Stimulated activated CD4-positive, alpha-beta T cell treated with anti-CD3 and anti-CD28 coated beads, Interleukin-2, amount 100 ng/mL, for 48 hours (primary cell): Measurements from ENCODE around the gene CLDN1.

ENCODE experiments used
- DNase-seq, 2 donors: peaks; one replicate each; pipeline ENCODE4 v3.0.0-alpha.2; 2020

Gene CLDN1

GRCh38 chr3:190321789-190322603, at the start of gene CLDN1:
CLDN1 (minus strand) TSS chr3:190322446; CDS start chr3:190322206, 240 bp downstream.
- peak; percentile 65 to 83 for DNase-seq

DNA sequence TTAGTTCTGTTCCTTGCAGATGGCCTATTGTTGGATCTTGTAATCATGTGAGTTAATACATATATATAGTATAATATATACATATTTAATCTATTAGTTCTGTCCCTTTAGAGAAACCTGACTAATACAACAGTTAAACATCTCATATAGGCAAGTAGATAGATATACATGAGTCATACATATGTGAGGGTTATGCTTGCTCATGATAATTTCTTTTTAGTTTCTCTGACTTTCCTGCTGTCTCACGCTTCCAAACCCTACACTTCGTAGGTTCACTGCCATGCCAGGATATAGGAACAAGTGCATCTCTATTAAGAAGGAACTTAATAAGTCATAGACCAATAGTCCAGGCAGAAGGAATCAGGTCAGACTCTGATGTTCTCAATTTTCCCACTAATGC, 48.9 kb upstream of the CLDN1 start:
- no peak for DNase-seq

DNA sequence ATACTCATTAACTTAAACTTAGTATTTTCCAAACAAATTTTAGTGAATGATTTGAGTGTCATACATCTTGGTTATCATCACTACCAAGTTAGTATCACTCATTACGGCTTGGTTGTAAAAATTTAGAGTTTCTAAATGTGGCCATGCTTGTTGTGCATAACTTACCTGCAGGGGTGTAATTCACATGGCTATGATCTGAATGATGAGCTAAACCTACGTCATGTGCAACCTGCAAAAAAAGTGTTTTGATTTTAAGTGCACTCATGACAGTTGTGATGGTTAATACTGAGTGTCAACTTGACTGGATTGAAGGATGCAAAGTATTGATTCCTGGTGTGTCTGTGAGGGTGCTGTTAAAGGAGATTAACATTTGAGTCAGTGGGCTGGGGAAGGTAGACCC, 48.1 kb upstream of the CLDN1 start:
- DNase-seq: no peak

DNA sequence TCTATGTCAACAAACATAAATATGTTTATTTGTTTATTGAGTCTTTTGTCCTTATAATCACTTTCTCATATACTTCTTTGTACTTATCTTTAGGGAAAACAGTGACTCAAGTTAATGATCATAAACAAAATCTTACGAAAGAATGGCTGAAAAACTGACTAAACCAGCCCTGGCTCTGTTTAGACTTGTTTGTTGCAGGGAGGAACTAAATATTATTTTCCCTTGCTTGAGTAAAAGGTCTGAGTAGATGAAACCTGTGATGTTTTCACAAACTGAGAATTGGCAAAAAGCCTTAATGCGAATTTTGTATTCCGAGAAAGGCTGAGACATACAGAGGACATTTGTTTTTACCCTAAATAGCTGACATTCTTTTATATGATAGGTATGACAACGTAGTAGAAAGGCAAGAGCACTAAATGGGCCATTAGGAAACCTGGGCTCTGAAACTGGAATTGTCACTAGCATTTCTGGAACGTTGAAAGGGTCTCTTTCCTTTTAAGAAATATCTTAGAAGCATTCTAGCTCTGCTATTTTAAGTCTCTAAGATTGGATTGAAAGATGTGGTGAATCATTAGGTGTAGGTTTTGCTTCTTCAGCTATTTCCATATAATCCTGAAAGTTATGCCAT, 47.5 kb upstream of the CLDN1 start:
- DNase-seq: no peak

DNA sequence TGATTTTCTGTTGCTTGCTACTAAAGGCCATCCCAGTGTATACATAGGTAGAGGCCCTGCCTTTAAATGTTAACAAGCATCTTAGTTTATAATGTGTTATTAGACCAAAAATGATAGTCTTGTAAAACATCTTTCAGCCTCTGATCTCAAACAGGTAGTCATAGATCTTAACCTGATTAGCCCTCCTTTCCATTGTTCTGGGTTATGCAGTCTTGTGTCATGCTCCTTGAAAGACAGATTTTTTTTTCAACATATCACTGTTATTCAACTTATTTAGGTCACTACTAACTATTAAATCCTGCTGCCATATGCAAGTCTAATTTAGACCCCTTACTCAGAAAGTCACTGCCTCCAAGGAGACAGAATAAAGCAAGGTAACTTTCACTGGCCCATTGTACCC, 46.6 kb upstream of the CLDN1 start:
- no peak for DNase-seq

- DNase-seq: no peak
Observed at GRCh38 chr3:190366133-190366532, 43.9 kb upstream of the CLDN1 start.

DNA sequence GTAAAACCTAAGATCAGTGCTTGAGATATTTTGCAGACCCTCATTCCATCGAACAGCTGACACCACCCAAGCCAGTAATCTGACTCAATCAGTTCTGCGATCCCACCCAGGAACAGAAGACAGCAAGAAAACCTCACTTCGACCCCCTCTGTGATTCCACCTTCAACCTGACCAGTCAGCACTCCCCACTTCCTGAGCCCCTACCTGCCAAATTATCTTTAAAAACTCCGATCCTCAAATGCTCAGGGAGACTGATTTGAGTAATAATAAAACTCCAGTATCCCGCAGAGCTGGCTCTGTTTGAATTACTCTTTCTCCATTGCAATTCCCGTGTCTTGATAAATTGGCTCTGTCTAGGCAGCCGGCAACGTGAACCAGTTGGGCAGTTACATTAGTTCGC, 40.0 kb upstream of the CLDN1 start:
- DNase-seq: no peak

DNA sequence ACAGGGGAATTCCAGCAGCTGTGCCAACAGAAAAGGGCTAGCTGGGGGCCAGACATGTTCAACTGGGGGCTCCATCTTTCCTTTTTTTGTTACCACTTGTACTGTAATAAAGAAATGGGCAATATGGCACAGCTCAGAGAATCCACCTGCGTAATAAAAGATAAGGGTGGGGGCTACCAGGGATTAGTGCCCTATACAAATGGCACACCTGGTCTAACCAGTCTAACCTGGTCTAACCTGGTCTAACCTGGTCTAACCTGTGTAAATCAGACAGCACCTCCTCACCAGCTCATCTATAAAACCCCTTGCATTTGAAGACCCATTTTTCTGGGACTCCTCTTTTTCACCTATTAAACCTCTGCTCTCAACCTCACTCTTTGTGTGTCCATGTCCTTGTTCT, 39.5 kb upstream of the CLDN1 start:
- no peak for DNase-seq

DNA sequence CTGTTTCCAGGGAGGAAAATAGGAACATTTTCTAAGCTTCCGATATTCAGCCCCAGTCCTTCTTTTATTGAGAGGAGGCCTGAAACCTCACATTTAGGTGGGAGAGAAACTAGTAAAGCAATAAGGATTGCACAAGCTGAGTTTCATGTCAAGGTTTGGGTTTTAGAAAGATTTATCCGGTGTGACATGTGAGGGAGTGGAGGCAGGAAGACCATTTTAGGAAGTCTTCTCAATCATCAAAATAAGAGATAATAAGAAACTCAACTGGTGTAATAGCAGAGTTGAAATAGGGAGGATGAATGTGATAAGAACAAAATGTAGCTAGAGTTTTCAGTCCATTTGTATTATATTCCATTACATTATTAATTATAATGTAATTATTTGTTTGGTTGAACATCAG, 38.0 kb upstream of the CLDN1 start:
- no peak for DNase-seq

GRCh38 chr3:190359813-190360212, 37.6 kb upstream of the CLDN1 start:
- DNase-seq: no peak

DNA sequence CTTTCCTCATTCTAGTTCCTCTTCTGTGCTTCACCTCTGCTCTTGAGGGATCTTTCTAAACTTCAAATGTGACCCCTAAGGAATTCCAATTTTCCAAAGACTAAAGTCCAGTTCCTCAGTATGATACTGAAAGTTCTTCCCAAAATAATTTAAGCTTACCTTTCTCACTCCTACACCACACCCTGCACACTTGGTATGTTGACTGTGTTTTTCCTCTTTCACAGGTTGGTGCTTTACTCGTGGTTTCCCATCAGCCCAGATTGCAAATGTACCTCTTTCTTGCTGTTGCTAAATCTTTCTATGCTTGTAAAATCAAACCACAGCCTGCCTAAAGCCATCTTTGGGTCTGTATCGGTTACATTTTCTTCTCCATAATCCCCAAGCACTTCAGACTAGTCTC, 35.2 kb upstream of the CLDN1 start:
- DNase-seq: no peak

GRCh38 chr3:190356246-190356645, 34.0 kb upstream of the CLDN1 start:
- DNase-seq: no peak

- no peak for DNase-seq
Observed at GRCh38 chr3:190352861-190353457, 30.7 kb upstream of the CLDN1 start.

DNA sequence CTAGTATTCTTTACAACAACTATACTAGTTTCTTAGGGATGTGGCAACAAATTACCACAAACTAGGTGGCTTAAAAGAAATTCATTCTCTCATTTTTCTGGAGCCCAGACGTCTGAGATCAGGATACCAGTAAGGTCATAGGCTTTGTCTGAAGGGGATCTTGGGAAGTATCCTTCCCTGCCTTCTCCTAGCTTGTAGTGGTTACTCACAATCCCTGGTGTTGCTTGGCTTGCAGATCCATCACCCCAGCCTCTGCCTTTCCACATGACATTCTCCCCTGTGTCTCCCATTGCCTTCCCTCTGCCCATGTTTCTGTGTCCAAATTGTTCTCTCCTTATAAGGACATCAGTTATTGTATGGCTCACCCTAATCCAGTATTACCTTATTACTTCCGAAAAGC, 24.3 kb upstream of the CLDN1 start:
- DNase-seq: no peak

- no peak for DNase-seq
Observed at GRCh38 chr3:190345878-190346277, 23.6 kb upstream of the CLDN1 start.

- DNase-seq: no peak
Observed at GRCh38 chr3:190345027-190345821, 23.0 kb upstream of the CLDN1 start.

DNA sequence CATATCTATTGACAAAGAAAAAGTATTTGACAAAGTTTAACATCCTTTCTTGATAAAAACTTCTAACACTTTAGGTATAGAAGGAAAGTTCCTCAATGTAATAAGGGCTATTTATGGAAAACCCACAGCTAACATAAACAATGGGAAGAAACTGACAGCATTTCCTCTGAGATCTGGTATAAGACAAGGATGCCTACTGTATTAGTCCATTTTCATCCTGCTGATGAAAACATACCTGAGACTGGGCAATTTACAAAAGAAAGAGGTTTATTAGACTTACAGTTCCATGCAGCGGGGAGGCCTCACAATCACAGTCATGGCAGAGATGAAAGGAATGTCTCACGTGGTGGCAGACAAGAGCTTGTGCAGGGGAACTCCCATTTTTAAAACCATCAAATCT, 17.8 kb upstream of the CLDN1 start:
- no peak for DNase-seq

DNA sequence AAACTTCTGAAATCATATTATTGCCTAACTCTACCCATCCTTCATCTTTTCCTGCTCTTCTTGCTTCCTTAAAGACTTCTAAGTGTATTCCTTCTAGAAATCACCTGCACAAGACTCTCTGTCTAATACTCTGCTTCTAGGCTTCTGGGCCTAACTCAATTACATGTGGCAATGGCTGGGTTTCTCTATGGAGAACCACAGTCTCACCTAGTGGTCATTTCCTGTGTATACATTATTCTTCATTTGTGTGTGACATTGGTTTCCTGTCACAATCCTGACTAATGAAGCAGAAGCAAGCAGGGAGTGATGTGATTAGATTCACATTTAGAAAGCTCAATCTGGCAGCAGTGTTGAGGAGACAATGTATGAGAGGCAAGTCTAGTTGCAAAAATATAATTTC, 16.9 kb upstream of the CLDN1 start:
- no peak for DNase-seq

DNA sequence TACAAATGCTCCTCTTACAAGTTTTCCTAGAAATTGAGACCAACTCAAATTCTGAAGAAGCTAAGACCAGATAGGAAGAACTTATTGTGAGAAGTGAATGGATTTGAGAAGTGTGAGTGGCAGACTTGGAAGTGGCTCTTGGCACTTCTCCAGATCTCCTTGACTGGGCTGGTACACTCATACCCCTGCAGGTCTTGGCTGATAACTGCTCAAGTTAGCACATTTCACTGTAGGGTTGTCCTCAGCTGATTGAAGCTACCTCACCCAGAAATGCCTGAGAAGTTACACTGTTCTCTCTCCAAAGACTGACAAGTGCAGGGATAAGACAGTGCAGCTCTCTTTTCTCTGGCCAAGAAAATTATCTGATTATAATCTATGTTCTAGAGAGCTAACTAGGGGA, 16.5 kb upstream of the CLDN1 start:
- DNase-seq: no peak

DNA sequence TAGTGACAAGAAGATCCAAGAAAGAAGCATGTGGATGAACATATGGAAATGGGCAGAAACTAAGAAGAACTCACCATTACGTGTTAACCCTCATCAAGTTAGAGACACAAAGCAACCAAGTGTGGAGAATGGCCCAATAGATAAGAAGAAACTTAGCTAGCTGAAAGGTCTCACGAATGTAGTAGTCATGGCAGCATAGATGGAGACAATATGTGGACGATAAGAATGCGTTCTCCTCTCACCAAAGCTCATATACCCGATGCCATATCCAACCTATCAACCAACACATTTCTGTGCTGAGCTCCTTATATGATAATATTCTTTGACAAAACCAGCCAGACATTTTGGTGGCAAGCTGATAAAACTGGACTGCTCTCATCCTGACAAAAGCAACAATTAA, 15.1 kb upstream of the CLDN1 start:
- DNase-seq: no peak

DNA sequence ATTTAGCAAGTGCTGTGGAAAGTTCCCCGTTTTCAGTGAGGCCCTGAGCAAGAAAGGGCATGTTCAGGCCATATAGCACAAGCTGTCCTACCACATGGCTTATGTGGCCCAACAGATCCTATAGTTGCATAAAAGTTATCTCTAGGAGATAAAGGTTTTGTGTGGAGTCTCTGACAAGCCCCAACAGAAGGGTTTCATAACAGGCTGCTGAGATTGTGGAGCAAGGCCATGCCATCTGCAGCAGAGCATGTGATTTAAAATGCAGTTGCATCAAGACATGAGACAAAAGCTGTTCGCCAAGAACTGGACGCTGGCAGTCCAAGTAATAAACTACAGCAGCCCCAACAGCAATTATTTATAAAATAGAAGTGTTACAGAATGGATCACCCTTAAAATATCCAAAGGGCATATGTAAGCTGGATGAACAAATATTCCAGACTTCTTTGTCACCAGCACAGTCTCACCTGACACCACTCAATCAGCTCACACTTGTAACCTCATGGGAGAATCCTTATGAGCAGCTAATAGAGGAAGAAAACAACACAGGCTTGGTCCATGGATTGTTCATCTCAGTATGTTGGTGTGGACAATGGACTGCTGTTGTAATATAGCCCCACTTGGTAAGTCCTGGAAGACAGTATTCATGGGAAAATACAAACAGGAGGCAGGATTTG, 14.4 kb upstream of the CLDN1 start:
- DNase-seq: no peak

GRCh38 chr3:190333961-190334360, 11.7 kb upstream of the CLDN1 start:
- DNase-seq: no peak
